Measurements from ENCODE around the gene DND1. TPM values are rescaled to one million over a fixed set of nuclear protein-coding genes. Genes with fewer than 3 reads are reported as not detected.
"Not testable (repeated sequence)": the region's sequence is repeated elsewhere in the genome, so short reads cannot be mapped to it uniquely, and the experiment has no call there.

The DND1 gene
- polyA plus RNA-seq, 1 donor from 2014 or later: not detected

DNA sequence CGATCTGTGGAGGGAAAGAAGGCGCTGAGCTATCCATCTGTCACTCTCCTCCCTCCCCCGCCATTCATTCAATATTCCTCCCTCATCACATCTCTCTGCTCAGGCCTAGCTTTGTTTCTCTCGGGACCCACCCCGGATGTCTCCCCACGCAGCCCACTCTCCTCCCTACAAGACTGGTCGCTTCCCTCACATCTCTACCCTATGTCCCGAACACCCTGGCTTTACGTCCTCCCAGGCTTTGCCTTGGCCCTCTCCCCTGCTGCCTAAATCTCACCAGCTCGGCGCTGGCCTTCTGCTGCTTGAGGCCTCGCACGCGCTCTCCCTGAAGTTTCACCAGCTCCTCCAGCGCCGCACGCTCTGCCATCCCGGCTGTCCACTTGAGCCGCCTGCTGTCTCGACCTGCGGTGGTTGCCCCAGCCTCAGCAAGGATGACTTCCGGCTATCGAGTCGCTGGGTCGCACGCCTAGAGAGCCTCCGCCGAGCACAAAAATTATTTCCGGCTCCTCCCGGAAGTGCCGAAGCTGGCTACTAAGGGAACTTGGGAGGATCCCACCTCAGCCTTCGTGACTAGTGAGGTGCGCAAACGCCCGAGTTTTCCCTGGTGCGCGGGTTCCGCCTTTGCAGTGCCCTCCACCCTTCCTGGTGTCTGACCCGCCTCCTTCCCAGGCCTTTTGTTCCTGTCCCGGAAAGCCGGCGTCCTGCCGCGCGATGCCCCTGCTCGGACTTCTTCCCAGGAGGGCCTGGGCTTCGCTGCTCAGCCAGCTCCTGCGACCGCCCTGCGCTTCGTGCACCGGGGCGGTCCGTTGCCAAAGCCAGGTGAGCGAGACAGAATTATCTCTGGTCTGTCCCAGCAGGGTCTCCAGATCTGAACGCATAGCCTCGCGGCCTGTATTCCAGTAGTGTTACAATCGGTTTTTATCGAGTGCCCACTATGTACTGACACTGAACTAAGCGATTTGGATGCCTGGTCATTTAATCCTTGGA lies 17.9 kb upstream of the DND1 start, which contains the start of the genes HARS1 and HARS2:
TSS of gene HARS1 (minus strand) at position 430 of the 984 bp plus-strand sequence. CDS start at position 364, 66 bp downstream.
TSS of gene HARS2 (plus strand) at position 515 of the 984 bp plus-strand sequence. CDS start at position 709, 194 bp downstream.
- Mint-ChIP-seq H3K9me3 (no peaks in the 10 kb centered on the region), H3K36me3 (peaks cover 3% of the 10 kb centered on the region), H3K4me1 (peaks cover 22 to 28% (median 27%) of the 10 kb centered on the region in 3 donors), H3K27ac (peak within 1 kb of the TSS; percentile 67 to 99 (median 96)), H3K4me3 (peak within 1 kb of the TSS; percentile 93 to 100 (median 97)), H3K27me3 (no peaks in the 10 kb centered on the region)

DNA sequence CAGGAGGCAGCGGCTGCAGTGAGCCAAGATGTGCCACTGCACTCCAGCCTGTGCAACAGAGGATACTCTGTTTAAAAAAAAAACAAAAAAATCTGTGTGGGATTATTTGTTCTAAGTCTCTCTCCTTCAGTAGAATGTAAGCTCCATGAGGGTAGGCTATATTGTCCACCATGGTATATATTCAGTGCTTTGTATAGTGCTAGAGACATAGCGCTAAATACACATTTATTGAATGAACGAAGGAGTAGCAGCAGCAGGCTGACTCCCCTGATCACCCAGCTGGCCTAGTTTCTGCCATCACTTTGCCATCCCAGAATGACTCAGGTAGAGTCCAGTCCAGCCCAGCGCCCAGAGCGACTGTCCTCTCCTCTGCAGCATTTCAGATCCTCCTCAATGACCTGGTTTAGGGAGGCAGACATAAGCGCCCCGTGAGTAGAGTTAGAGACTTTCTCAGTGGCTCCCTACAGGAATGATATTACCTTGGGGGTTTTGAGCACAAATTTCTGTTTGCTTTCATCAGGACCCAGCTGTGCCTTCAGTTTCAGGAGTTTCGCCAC lies 17.1 kb upstream of the DND1 start:
- H3K9me3 Mint-ChIP-seq: no peaks in the 10 kb centered on the region
- no peaks in the 10 kb centered on the region for H3K27me3 Mint-ChIP-seq
- H3K36me3 Mint-ChIP-seq: peaks cover 5% of the 10 kb centered on the region
- peak overlapping the region; percentile 93 to 100 (median 97) for H3K4me3 Mint-ChIP-seq
- peak overlapping the region; percentile 67 to 99 (median 96) for H3K27ac Mint-ChIP-seq
- H3K4me1 Mint-ChIP-seq: peaks cover 22 to 28% (median 27%) of the 10 kb centered on the region in 3 donors

DNA sequence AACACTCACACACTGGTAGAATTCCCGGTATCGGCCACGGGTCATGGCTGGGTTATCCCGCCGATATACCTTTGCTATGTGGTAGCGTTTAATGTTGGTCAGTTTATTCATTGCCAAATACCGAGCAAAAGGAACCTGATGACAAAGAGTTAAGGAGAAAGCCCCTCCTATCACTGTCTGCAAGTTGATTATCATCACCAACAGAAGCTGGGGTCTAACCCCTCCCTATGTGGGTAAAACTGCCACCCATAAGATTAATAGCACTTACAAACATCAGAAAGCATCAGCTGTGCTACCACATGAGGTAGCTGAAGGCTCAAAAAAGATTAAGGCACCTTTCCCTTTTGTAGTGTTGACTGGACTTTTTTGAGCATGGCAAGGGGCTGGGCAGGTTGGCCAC lies 5.6 kb upstream of the DND1 start:
- H3K4me1 Mint-ChIP-seq: peaks cover 0 to 4% (median 1%) of the 10 kb centered on the region in 3 donors
- no peak overlapping the region for H3K27ac Mint-ChIP-seq
- peaks cover 7% of the 10 kb centered on the region for H3K36me3 Mint-ChIP-seq
- H3K4me3 Mint-ChIP-seq: no peak overlapping the region
- no peaks in the 10 kb centered on the region for H3K27me3 Mint-ChIP-seq
- no peaks in the 10 kb centered on the region for H3K9me3 Mint-ChIP-seq

DNA sequence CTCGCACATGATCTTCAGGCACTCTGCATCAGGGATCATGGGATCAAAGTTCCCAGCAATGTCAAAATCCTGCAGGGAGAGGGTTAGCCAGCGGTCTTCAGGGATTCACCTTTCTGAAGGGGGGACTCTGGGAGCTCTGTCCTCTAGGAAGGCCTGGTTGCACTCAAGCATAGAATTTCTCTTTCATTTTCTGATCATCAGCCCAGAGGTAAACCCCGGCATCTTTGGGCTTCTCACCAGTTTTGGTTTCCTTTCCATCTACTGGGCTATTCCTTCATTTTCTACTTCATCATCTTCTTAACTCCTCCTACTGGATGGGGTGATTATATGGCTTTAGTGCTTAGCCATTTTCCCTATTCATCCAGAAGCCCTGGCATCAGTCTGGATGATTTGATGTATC lies 4.6 kb upstream of the DND1 start:
- no peak overlapping the region for H3K27ac Mint-ChIP-seq
- no peaks in the 10 kb centered on the region for H3K27me3 Mint-ChIP-seq
- no peaks in the 10 kb centered on the region for H3K9me3 Mint-ChIP-seq
- H3K4me1 Mint-ChIP-seq: peaks cover 0 to 4% (median 1%) of the 10 kb centered on the region in 3 donors
- no peak overlapping the region for H3K4me3 Mint-ChIP-seq
- peaks cover 6% of the 10 kb centered on the region for H3K36me3 Mint-ChIP-seq

DNA sequence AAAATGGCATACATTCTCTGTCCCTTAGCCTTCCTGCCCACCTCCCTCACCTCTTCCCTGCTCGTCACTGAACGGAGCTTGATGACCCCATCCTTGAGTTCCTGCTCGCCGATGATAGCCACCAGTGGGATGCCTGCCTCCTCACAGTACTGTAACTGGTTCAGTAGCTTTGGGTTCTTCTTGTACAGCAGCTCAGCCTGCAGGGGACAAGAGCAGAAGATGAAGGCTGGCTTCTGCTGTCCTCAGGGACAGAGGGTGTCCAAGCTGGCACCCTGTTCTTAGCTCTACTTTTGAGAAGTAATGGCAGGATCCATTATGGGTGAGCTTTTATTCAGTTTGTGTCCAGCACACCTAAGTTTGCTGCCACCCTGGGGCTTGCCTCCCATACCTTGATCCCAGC lies 1.3 kb upstream of the DND1 start:
- H3K27me3 Mint-ChIP-seq: no peaks in the 10 kb centered on the region
- no peaks in the 10 kb centered on the region for H3K9me3 Mint-ChIP-seq
- no peak overlapping the region for H3K4me3 Mint-ChIP-seq
- peaks cover 8% of the 10 kb centered on the region for H3K36me3 Mint-ChIP-seq
- peaks cover 0 to 4% (median 1%) of the 10 kb centered on the region in 3 donors for H3K4me1 Mint-ChIP-seq
- H3K27ac Mint-ChIP-seq: peak overlapping the region in 1 of 3 donors; percentile 80

DNA sequence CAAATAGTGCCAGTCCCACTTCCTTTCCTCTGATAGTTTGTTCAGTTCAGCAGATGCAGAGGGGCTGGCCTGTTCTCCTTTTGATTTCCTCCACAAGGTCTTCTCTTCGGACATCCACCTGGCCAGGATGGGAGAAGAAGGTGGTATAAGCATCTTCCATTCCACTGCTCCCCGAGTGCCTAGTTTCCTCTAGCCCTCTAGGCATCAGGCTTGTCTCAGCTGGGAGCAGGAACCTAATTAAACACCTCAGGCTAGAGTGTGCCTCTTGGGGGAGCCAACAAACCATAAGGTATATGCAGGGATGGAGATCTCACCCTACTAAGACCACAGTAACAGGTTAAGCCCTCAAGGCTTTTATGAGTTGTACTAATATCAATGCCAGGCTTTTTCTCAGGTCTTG lies 835 bp upstream of the DND1 start:
- Mint-ChIP-seq H3K4me1 (peaks cover 0 to 4% (median 1%) of the 10 kb centered on the region in 3 donors), H3K36me3 (peaks cover 8% of the 10 kb centered on the region), H3K27me3 (no peaks in the 10 kb centered on the region), H3K9me3 (no peaks in the 10 kb centered on the region), H3K27ac (peak overlapping the region in 2 of 3 donors; percentile 58 to 76), H3K4me3 (no peak overlapping the region)

DNA sequence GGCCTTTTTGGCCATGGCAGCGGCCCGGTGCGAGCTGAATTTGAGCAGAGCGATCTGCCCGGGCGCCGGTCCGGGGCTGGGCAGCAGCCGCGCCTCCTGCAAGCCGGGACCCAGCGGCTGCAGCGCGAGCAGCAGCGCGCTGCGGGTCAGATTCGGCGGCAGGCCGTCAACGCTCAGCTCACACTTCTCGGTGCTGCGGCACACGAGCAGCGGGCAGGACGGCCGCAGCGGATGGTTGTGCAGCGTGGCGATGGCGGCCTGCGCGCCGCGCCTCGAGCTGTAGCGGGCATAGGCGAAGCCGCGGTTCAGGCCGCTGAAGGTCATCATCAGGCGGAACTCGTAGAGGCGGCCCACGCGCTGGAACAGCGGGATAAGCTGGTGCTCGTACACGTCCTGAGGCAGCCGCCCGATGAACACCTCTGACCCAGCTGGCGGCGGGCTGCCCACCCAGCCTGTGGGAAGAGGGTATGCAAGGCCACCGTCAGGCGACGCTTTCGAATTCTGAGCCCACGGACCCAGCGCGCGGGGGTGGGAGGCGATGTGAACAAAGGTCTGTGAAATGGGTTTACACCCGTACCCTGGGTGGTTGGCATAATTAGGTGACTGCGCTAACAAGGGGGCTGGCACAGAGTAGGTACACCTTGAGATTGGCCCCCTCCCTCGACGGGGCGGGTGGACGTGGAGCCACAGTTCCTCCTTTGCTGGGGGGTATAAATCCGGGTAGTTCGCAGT lies 755 bp downstream of the DND1 start:
- Mint-ChIP-seq H3K9me3 (no peaks in the 10 kb centered on the region), H3K36me3 (peaks cover 11% of the 10 kb centered on the region), H3K4me1 (peaks cover 2 to 6% (median 3%) of the 10 kb centered on the region in 3 donors), H3K27ac (peak overlapping the region in 1 of 3 donors; percentile 53), H3K27me3 (no peaks in the 10 kb centered on the region), H3K4me3 (no peak overlapping the region)

DNA sequence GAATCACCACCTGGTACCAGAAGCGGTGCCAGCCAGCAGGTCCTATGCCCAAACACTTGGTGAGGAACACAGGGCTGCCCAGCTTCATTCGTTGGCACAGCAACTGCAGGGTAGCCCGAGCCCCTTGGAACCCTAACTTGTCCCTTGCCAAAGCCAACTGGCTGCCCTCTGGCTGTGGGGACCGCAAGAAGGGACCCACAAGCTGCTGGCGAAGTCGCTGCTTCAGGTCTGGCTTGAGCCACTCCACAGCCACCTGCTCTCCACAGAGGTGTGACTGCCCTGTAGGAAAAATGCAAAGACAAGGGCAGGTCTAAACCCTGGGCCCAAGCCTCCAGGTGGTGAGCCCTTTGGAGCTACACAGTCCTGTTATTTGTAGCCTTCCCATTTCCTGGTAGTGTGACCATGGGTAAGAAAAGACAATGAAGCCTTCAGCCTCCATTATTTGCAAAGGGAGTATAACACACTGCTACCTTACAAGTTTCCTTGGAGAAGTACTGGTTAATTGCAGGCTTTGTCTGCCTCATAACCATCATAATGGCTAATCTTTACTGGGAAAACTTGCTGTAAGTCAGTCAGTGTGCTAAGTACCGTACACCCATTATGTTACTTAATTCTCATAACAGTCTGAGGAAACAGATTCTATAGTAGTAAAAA lies 1.8 kb downstream of the DND1 start:
- H3K27me3 Mint-ChIP-seq: no peaks in the 10 kb centered on the region
- peaks cover 11% of the 10 kb centered on the region for H3K36me3 Mint-ChIP-seq
- no peaks in the 10 kb centered on the region for H3K9me3 Mint-ChIP-seq
- H3K4me1 Mint-ChIP-seq: peaks cover 10 to 15% (median 13%) of the 10 kb centered on the region in 3 donors
- no peak overlapping the region for H3K4me3 Mint-ChIP-seq
- no peak overlapping the region for H3K27ac Mint-ChIP-seq

DNA sequence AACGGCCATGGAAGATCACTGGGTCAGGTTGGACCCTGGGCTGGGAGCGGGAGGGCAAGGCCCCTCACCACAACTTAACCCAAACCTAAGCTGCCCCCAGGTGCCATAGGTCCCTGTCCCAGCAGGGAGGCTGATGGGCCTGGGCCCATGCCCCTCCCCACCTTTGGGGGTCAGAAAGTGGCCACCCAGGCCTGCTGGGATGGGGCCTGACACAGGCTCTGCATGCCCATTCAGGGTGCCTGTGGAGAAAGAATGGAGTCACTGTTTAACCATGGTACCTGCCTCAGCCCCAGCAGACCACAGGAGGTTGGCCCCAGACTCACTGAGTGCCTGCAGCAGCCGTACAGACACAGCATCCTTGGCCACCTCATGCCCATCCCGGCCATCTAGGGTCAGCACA lies 2.3 kb downstream of the DND1 start:
- not testable (repeated sequence) for H3K9me3 Mint-ChIP-seq, H3K27ac Mint-ChIP-seq, H3K27me3 Mint-ChIP-seq, H3K36me3 Mint-ChIP-seq, H3K4me3 Mint-ChIP-seq
- peaks cover 14 to 19% (median 17%) of the 10 kb centered on the region in 3 donors for H3K4me1 Mint-ChIP-seq

DNA sequence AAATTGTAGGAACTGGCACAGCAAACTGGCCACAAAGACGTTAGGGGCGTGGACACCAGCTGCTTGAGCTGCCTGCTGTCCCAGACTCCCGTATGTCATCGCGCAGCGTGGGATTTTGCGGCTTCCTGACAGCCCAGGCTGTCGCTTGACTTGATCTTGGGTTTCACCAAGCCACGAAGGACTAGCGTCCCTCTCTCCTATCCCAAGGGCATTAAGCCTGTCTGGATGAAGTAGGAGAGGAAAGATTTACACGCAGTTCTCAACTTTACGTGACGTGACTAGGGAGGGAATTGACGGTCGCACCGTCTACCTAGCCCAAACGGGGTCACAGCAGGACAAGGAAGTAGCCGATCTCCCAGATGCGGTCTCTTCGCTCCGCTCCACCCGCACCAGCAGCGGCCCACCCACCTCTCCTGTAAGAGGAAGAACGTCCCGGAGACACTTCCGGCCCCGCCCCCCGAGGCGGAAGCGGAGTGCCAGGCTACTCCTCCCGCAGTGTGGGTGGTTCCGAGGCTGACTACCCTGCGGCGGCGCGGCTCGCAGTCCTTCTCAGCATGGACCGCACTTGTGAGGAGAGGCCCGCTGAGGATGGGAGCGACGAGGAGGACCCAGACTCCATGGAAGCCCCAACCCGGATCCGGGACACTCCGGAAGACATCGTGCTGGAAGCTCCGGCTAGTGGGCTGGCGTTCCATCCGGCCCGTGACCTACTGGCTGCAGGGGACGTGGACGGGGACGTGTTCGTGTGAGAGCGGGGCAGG lies 8.8 kb downstream of the DND1 start, which contains the start of gene WDR55:
TSS of gene WDR55 (plus strand) at position 546 of the 761 bp plus-strand sequence. CDS start at position 555, 9 bp downstream.
- peak within 1 kb of the TSS; percentile 92 to 98 (median 97) for H3K27ac Mint-ChIP-seq
- H3K9me3 Mint-ChIP-seq: no peaks in the 10 kb centered on the region
- H3K4me1 Mint-ChIP-seq: peaks cover 21 to 28% (median 25%) of the 10 kb centered on the region in 3 donors
- H3K36me3 Mint-ChIP-seq: peaks cover 9% of the 10 kb centered on the region
- H3K27me3 Mint-ChIP-seq: peaks cover 2% of the 10 kb centered on the region
- peak within 1 kb of the TSS; percentile 97 to 100 (median 99) for H3K4me3 Mint-ChIP-seq

DNA sequence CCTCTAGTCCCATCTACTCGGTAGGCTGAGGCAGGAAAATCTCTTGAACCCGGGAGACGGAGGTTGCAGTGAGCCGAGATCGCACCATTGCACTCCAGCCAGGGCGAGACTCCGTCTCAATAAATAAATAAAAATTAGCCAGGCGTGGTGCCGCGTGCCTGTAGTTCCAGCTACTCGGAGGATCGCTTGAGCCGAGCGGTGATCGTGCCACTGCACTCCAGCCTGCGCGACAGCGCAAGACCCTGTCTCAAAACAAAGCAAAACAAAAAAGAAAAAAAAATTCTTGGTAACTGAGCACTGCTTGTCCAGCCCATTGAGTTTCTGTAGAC lies 9.4 kb downstream of the DND1 start:
- H3K27me3 Mint-ChIP-seq: peaks cover 2% of the 10 kb centered on the region
- H3K4me1 Mint-ChIP-seq: peaks cover 21 to 28% (median 25%) of the 10 kb centered on the region in 3 donors
- H3K4me3 Mint-ChIP-seq: peak overlapping the region; percentile 97 to 100 (median 99)
- H3K27ac Mint-ChIP-seq: peak overlapping the region; percentile 92 to 98 (median 97)
- no peaks in the 10 kb centered on the region for H3K9me3 Mint-ChIP-seq
- peaks cover 9% of the 10 kb centered on the region for H3K36me3 Mint-ChIP-seq

DNA sequence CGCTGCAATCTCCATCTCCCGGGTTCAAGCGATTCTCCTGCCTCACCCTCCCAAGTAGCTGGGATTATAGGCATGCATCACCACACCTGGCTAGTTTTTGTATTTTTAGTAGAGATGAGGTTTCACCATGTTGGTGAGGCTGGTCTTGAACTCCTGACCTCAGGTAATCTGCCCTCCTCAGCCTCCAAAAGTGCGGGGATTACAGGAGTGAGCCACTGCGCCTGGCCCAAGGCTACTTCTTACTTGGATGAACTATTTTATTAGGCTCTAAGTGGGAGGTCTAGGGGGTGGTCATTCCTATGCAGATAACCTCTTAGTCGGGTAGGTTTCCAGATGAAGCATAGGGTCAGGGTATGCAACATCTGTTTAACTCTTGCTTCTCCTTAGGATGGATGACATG lies 13.0 kb downstream of the DND1 start:
- not testable (repeated sequence) for H3K36me3 Mint-ChIP-seq, H3K4me1 Mint-ChIP-seq, H3K9me3 Mint-ChIP-seq, H3K27me3 Mint-ChIP-seq
- H3K27ac Mint-ChIP-seq: peak overlapping the region in 1 of 3 donors; percentile 23
- H3K4me3 Mint-ChIP-seq: peak overlapping the region in 1 of 4 donors; percentile 49

DNA sequence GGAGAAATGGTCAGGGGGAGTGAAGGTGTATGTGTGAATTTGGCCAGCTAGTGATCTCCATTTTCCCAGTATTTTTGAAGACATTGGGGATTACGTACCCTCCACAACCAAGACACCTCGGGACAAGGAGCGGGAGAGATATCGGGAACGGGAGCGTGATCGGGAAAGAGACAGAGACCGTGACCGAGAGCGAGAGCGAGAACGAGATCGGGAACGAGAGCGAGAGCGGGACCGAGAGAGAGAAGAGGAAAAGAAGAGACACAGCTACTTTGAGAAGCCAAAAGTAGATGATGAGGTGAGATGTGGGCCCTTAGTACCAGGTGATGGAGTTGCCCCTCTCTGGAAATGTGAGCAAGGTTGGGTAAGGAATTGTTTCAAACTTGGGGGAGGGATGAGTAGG lies 14.5 kb downstream of the DND1 start:
- Mint-ChIP-seq H3K9me3 (no peaks in the 10 kb centered on the region), H3K4me3 (no peak overlapping the region), H3K27me3 (no peaks in the 10 kb centered on the region), H3K4me1 (peaks cover 0 to 3% (median 3%) of the 10 kb centered on the region in 3 donors), H3K36me3 (peaks cover 8% of the 10 kb centered on the region), H3K27ac (no peak overlapping the region)

DNA sequence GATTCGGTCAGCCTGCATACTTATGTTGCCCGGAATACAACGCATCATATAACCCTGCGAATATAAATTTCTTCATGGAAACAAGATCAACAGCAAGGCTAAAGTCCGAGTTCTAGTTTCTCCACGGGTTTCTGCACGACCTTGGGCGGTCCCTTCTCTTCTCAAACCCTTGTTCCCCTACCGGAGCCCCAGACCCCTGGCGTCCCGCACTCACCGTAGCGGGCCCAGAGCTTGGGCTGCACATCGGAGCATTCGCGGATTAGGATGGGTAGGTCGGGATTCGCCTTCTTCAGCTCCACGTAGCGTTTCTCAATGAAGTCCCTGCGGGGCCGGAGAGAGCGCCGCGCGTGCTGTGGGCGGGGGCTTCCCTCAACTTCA lies 26.3 kb downstream of the DND1 start:
- H3K4me1 Mint-ChIP-seq: peaks cover 18 to 34% (median 23%) of the 10 kb centered on the region in 3 donors
- H3K4me3 Mint-ChIP-seq: peak overlapping the region; percentile 94 to 100 (median 100)
- H3K27ac Mint-ChIP-seq: peak overlapping the region; percentile 89 to 99 (median 98)
- H3K27me3 Mint-ChIP-seq: no peaks in the 10 kb centered on the region
- H3K9me3 Mint-ChIP-seq: no peaks in the 10 kb centered on the region
- H3K36me3 Mint-ChIP-seq: peaks cover 7% of the 10 kb centered on the region

All from IgD-negative memory B cell (primary cell).